HepG2 (cell line): ENCODE data around the gene PHF13.

Experiments used
- EP300 ChIP-seq, 3 experiments: sonication (generic) in 1 of 3; formaldehyde crosslinking in 1 of 3; IDR thresholded peaks; 2 replicates each; pipeline versions ENCODE4 v1.5.1 to v1.6.1; 2011 to 2020; ENCODE audit warnings: low read depth in 2 of 3, low read length in 2 of 3, borderline replicate concordance in 1 of 3, improper control_type of control experiment in 1 of 3, mild to moderate bottlenecking in 1 of 3, missing genetic modification reagents in 1 of 3, moderate library complexity in 1 of 3
- FOSL1 ChIP-seq: sonication (generic); formaldehyde crosslinking; IDR thresholded peaks from 2 replicates; pipeline ENCODE4 v1.9.0; 2021; ENCODE audit warnings: missing genetic modification reagents, borderline replicate concordance
- RAD21 ChIP-seq: fragments of 450-650 bp; formaldehyde crosslinking; IDR thresholded peaks from 2 replicates; pipeline ENCODE4 v1.5.0; 2020; ENCODE audit warnings: mild to moderate bottlenecking
- TAF1 ChIP-seq: sonication (generic); formaldehyde crosslinking; IDR thresholded peaks from 2 replicates; pipeline ENCODE4 v1.4.0; 2020; ENCODE audit warnings: missing genetic modification reagents
- ZBTB26 ChIP-seq: IDR thresholded peaks from 2 replicates; pipeline ENCODE4 v1.6.1; 2016; ENCODE audit warnings: missing compliant biosample characterization, missing genetic modification reagents, borderline replicate concordance
- ZNF274 ChIP-seq: sonication (generic); formaldehyde crosslinking; IDR thresholded peaks from 2 replicates; pipeline ENCODE4 v1.5.1; 2020; ENCODE audit warnings: mild to moderate bottlenecking, missing genetic modification reagents
- ZNF282 ChIP-seq: fragments of 450-650 bp; IDR thresholded peaks from 2 replicates; pipeline ENCODE4 v1.6.1; 2018; ENCODE audit not compliant: partially characterized antibody
- ZNF639 ChIP-seq: conservative IDR thresholded peaks from 2 replicates; pipeline ENCODE4 v1.6.1; 2018; ENCODE audit warnings: missing genetic modification reagents
- TF ChIP-seq, protein P1 (sequence below): sonication (generic); formaldehyde crosslinking; IDR thresholded peaks from 2 replicates; pipeline ENCODE4 v1.9.0; 2021; ENCODE audit warnings: missing genetic modification reagents, borderline replicate concordance
- TF ChIP-seq, protein P2 (sequence below): sonication (generic); formaldehyde crosslinking; IDR thresholded peaks from 2 replicates; pipeline ENCODE4 v1.5.0; 2020; ENCODE audit warnings: mild to moderate bottlenecking, missing genetic modification reagents, moderate library complexity
- TF ChIP-seq, protein P3 (sequence below): sonication (generic); formaldehyde crosslinking; IDR thresholded peaks from 2 replicates; pipeline ENCODE4 v1.4.0; 2020; ENCODE audit warnings: missing genetic modification reagents, borderline replicate concordance
- TF ChIP-seq, protein P4 (sequence below): sonication (generic); formaldehyde crosslinking; IDR thresholded peaks from 2 replicates; pipeline ENCODE4 v1.5.0; 2020; ENCODE audit warnings: missing genetic modification reagents

DNA sequence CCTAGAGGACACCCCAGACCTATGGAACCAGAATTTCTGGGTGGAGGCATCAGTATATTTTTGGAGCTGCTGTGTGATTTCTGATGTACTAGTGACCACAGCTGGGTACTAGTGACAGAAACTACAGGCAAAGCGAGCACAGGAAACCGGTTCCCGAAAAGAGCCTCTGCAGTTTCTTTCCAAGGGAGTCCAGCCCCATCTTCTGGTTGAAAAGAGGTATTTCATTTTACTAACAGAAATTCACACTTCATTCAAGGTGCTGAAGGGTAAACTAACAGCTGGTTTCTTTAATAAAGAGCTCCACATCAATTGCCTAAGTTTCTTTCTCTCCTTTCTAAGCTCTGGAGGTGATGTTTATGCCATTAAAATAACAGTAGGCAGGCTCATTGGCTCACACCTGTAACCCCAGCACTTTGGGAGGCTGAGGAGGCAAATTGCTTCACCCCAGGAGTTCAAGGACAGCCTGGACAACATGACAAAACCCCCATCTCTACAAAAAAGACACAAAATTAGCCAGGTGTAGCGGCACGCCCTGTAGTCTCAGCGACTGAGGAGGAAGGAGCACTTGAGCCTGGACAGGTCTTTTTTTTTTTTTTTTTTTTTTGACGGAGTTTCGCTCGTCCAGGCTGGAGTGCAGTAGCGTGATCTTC, 33.1 kb downstream of the PHF13 start:
- TF ChIP-seq ZNF639 (no peak), FOSL1 (no peak), EP300 (IDR thresholded peaks at IDR 0.05; ENCODE audit: low read depth in 2 of 2, low read length in 2 of 2) (no peak), EP300 (CRISPR knock-in tag; IDR thresholded peaks at IDR 0.05; ENCODE audit: borderline replicate concordance) (no peak), TAF1 (no peak), ZBTB26 (CRISPR knock-in tag) (no peak), ZNF274 (CRISPR knock-in tag) (no peak), ZNF282 (no peak), RAD21 (CRISPR knock-in tag) (peak; percentile 23; the same call in 1 of the 2 replicates)
- TF ChIP-seq, protein P1, sequence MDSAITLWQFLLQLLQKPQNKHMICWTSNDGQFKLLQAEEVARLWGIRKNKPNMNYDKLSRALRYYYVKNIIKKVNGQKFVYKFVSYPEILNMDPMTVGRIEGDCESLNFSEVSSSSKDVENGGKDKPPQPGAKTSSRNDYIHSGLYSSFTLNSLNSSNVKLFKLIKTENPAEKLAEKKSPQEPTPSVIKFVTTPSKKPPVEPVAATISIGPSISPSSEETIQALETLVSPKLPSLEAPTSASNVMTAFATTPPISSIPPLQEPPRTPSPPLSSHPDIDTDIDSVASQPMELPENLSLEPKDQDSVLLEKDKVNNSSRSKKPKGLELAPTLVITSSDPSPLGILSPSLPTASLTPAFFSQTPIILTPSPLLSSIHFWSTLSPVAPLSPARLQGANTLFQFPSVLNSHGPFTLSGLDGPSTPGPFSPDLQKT (CRISPR knock-in tag): no peak
- TF ChIP-seq, protein P2, sequence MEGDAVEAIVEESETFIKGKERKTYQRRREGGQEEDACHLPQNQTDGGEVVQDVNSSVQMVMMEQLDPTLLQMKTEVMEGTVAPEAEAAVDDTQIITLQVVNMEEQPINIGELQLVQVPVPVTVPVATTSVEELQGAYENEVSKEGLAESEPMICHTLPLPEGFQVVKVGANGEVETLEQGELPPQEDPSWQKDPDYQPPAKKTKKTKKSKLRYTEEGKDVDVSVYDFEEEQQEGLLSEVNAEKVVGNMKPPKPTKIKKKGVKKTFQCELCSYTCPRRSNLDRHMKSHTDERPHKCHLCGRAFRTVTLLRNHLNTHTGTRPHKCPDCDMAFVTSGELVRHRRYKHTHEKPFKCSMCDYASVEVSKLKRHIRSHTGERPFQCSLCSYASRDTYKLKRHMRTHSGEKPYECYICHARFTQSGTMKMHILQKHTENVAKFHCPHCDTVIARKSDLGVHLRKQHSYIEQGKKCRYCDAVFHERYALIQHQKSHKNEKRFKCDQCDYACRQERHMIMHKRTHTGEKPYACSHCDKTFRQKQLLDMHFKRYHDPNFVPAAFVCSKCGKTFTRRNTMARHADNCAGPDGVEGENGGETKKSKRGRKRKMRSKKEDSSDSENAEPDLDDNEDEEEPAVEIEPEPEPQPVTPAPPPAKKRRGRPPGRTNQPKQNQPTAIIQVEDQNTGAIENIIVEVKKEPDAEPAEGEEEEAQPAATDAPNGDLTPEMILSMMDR (CRISPR knock-in tag): peak; percentile 61
- TF ChIP-seq, protein P3, sequence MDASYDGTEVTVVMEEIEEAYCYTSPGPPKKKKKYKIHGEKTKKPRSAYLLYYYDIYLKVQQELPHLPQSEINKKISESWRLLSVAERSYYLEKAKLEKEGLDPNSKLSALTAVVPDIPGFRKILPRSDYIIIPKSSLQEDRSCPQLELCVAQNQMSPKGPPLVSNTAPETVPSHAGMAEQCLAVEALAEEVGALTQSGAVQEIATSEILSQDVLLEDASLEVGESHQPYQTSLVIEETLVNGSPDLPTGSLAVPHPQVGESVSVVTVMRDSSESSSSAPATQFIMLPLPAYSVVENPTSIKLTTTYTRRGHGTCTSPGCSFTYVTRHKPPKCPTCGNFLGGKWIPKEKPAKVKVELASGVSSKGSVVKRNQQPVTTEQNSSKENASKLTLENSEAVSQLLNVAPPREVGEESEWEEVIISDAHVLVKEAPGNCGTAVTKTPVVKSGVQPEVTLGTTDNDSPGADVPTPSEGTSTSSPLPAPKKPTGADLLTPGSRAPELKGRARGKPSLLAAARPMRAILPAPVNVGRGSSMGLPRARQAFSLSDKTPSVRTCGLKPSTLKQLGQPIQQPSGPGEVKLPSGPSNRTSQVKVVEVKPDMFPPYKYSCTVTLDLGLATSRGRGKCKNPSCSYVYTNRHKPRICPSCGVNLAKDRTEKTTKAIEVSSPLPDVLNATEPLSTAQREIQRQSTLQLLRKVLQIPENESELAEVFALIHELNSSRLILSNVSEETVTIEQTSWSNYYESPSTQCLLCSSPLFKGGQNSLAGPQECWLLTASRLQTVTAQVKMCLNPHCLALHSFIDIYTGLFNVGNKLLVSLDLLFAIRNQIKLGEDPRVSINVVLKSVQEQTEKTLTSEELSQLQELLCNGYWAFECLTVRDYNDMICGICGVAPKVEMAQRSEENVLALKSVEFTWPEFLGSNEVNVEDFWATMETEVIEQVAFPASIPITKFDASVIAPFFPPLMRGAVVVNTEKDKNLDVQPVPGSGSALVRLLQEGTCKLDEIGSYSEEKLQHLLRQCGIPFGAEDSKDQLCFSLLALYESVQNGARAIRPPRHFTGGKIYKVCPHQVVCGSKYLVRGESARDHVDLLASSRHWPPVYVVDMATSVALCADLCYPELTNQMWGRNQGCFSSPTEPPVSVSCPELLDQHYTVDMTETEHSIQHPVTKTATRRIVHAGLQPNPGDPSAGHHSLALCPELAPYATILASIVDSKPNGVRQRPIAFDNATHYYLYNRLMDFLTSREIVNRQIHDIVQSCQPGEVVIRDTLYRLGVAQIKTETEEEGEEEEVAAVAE (CRISPR knock-in tag): no peak
- TF ChIP-seq, protein P4, sequence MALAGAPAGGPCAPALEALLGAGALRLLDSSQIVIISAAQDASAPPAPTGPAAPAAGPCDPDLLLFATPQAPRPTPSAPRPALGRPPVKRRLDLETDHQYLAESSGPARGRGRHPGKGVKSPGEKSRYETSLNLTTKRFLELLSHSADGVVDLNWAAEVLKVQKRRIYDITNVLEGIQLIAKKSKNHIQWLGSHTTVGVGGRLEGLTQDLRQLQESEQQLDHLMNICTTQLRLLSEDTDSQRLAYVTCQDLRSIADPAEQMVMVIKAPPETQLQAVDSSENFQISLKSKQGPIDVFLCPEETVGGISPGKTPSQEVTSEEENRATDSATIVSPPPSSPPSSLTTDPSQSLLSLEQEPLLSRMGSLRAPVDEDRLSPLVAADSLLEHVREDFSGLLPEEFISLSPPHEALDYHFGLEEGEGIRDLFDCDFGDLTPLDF: no peak
